ENCODE results near the gene TULP3. TPM values are rescaled to one million over a fixed set of nuclear protein-coding genes. Genes with fewer than 3 reads are reported as not detected.
A peak's percentile ranks its signal among the peaks of the same experiment; 100 is the strongest.

The TULP3 gene
- polyA plus RNA-seq, 4 donors = 3.1 to 10.5 (median 5.5) TPM

GRCh38 chr12:2959505-2960389, 69.1 kb downstream of the TULP3 start:
- FAIRE-seq = no peak
- H3K4me1 ChIP-seq (ENCODE audit: control insufficient read depth in 3 of 3, insufficient read depth in 2 of 3, low read depth in 1 of 3, low read length in 2 of 3) = peaks cover 2 to 33% (median 11%) of the 10 kb centered on the region in 3 donors

GRCh38 chr12:2960390-2960956, 69.8 kb downstream of the TULP3 start:
- Histone ChIP-seq H3K9me3 (ENCODE audit: control insufficient read depth in 2 of 2, insufficient read depth in 1 of 2, low read depth in 1 of 2, low read length in 1 of 2) (no peaks in the 10 kb centered on the region), H3K27me3 (ENCODE audit: control insufficient read depth in 3 of 3, insufficient read depth in 3 of 3, low read length in 3 of 3) (peaks cover 0 to 8% (median 3%) of the 10 kb centered on the region in 3 donors), H3K36me3 (ENCODE audit: control insufficient read depth in 3 of 3, insufficient read depth in 2 of 3, low read depth in 1 of 3, low read length in 3 of 3) (no peaks in the 10 kb centered on the region), H3K27ac (ENCODE audit: low read depth in 1 of 3, low read length in 2 of 3) (peak overlapping the region in 1 of 3 donors; percentile 83), H3K4me1 (ENCODE audit: control insufficient read depth in 3 of 3, insufficient read depth in 2 of 3, low read depth in 1 of 3, low read length in 2 of 3) (peaks cover 2 to 33% (median 11%) of the 10 kb centered on the region in 3 donors), H3K4me3 (ENCODE audit: low read depth in 1 of 3, low read length in 3 of 3) (peak overlapping the region in 1 of 3 donors; percentile 50)
- DNase-seq (peak in 1 of 2 donors; percentile 16), FAIRE-seq (no peak)
- 26 to 44% (median 36%) methylated on average over 18 of the region's 18 CpGs for WGBS, 3 donors

More at GRCh38 chr12:2959505-2960389, 69.1 kb downstream of the TULP3 start:
- no peaks in the 10 kb centered on the region for H3K36me3 ChIP-seq (ENCODE audit: control insufficient read depth in 3 of 3, insufficient read depth in 2 of 3, low read depth in 1 of 3, low read length in 3 of 3)
- peak overlapping the region; percentile 32 to 69 (median 50) for H3K4me3 ChIP-seq (ENCODE audit: low read depth in 1 of 3, low read length in 3 of 3)
- peaks cover 0 to 8% (median 3%) of the 10 kb centered on the region in 3 donors for H3K27me3 ChIP-seq (ENCODE audit: control insufficient read depth in 3 of 3, insufficient read depth in 3 of 3, low read length in 3 of 3)
- WGBS, 3 donors = 2 to 5% (median 2%) methylated on average over 64 to 104 of the region's 104 CpGs
- H3K9me3 ChIP-seq (ENCODE audit: control insufficient read depth in 2 of 2, insufficient read depth in 1 of 2, low read depth in 1 of 2, low read length in 1 of 2) = no peaks in the 10 kb centered on the region
- H3K27ac ChIP-seq (ENCODE audit: low read depth in 1 of 3, low read length in 2 of 3) = peak overlapping the region in 2 of 3 donors; percentile 58 to 83
- peak; percentile 52 to 73 for DNase-seq

GRCh38 chr12:2960996-2961616, 70.4 kb downstream of the TULP3 start:
- peaks cover 0 to 8% (median 3%) of the 10 kb centered on the region in 3 donors for H3K27me3 ChIP-seq (ENCODE audit: control insufficient read depth in 3 of 3, insufficient read depth in 3 of 3, low read length in 3 of 3)

GRCh38 chr12:2961705-2962104, 71.0 kb downstream of the TULP3 start:
- no peak overlapping the region for H3K27ac ChIP-seq (ENCODE audit: low read depth in 1 of 3, low read length in 2 of 3)
- 71 to 90% (median 81%) methylated on average over 5 of the region's 5 CpGs for WGBS, 3 donors
- H3K4me1 ChIP-seq (ENCODE audit: control insufficient read depth in 3 of 3, insufficient read depth in 2 of 3, low read depth in 1 of 3, low read length in 2 of 3) = peaks cover 2 to 33% (median 11%) of the 10 kb centered on the region in 3 donors
- DNase-seq (no peak), FAIRE-seq (no peak)
- no peaks in the 10 kb centered on the region for H3K36me3 ChIP-seq (ENCODE audit: control insufficient read depth in 3 of 3, insufficient read depth in 2 of 3, low read depth in 1 of 3, low read length in 3 of 3)
- H3K9me3 ChIP-seq (ENCODE audit: control insufficient read depth in 2 of 2, insufficient read depth in 1 of 2, low read depth in 1 of 2, low read length in 1 of 2) = no peaks in the 10 kb centered on the region
- peaks cover 0 to 8% (median 3%) of the 10 kb centered on the region in 3 donors for H3K27me3 ChIP-seq (ENCODE audit: control insufficient read depth in 3 of 3, insufficient read depth in 3 of 3, low read length in 3 of 3)
- no peak overlapping the region for H3K4me3 ChIP-seq (ENCODE audit: low read depth in 1 of 3, low read length in 3 of 3)

More at GRCh38 chr12:2960996-2961616, 70.4 kb downstream of the TULP3 start:
- Histone ChIP-seq H3K4me1 (ENCODE audit: control insufficient read depth in 3 of 3, insufficient read depth in 2 of 3, low read depth in 1 of 3, low read length in 2 of 3) (peaks cover 2 to 33% (median 11%) of the 10 kb centered on the region in 3 donors), H3K36me3 (ENCODE audit: control insufficient read depth in 3 of 3, insufficient read depth in 2 of 3, low read depth in 1 of 3, low read length in 3 of 3) (no peaks in the 10 kb centered on the region), H3K27ac (ENCODE audit: low read depth in 1 of 3, low read length in 2 of 3) (peak overlapping the region in 1 of 3 donors; percentile 40), H3K9me3 (ENCODE audit: control insufficient read depth in 2 of 2, insufficient read depth in 1 of 2, low read depth in 1 of 2, low read length in 1 of 2) (no peaks in the 10 kb centered on the region), H3K4me3 (ENCODE audit: low read depth in 1 of 3, low read length in 3 of 3) (no peak overlapping the region)
- 61 to 65% (median 63%) methylated on average over 10 of the region's 10 CpGs for WGBS, 3 donors
- DNase-seq (no peak), FAIRE-seq (no peak)

GRCh38 chr12:2963154-2963759, 72.6 kb downstream of the TULP3 start:
- 50 to 55% (median 52%) methylated on average over 8 to 9 of the region's 9 CpGs for WGBS, 3 donors
- DNase-seq (peak; percentile 53 to 76), FAIRE-seq (no peak)
- H3K9me3 ChIP-seq (ENCODE audit: control insufficient read depth in 2 of 2, insufficient read depth in 1 of 2, low read depth in 1 of 2, low read length in 1 of 2) = no peaks in the 10 kb centered on the region
- peaks cover 2 to 19% (median 7%) of the 10 kb centered on the region in 3 donors for H3K4me1 ChIP-seq (ENCODE audit: control insufficient read depth in 3 of 3, insufficient read depth in 2 of 3, low read depth in 1 of 3, low read length in 2 of 3)
- no peak overlapping the region for H3K4me3 ChIP-seq (ENCODE audit: low read depth in 1 of 3, low read length in 3 of 3)
- H3K27ac ChIP-seq (ENCODE audit: low read depth in 1 of 3, low read length in 2 of 3) = peak overlapping the region in 1 of 3 donors; percentile 58
- no peaks in the 10 kb centered on the region for H3K36me3 ChIP-seq (ENCODE audit: control insufficient read depth in 3 of 3, insufficient read depth in 2 of 3, low read depth in 1 of 3, low read length in 3 of 3)
- peaks cover 0 to 8% (median 2%) of the 10 kb centered on the region in 3 donors for H3K27me3 ChIP-seq (ENCODE audit: control insufficient read depth in 3 of 3, insufficient read depth in 3 of 3, low read length in 3 of 3)

GRCh38 chr12:2963760-2964292, 73.1 kb downstream of the TULP3 start:
- no peak for DNase-seq
- 70 to 89% (median 71%) methylated on average over 14 to 15 of the region's 15 CpGs for WGBS, 3 donors

GRCh38 chr12:2967651-2968050, 77.0 kb downstream of the TULP3 start:
- no peaks in the 10 kb centered on the region for H3K27me3 ChIP-seq (ENCODE audit: control insufficient read depth in 3 of 3, insufficient read depth in 3 of 3, low read length in 3 of 3)
- H3K9me3 ChIP-seq (ENCODE audit: control insufficient read depth in 2 of 2, insufficient read depth in 1 of 2, low read depth in 1 of 2, low read length in 1 of 2) = no peaks in the 10 kb centered on the region
- FAIRE-seq (no peak), DNase-seq (peak; percentile 64 to 67)
- H3K4me1 ChIP-seq (ENCODE audit: control insufficient read depth in 3 of 3, insufficient read depth in 2 of 3, low read depth in 1 of 3, low read length in 2 of 3) = peaks cover 0 to 8% (median 0%) of the 10 kb centered on the region in 3 donors
- no peak overlapping the region for H3K27ac ChIP-seq (ENCODE audit: low read depth in 1 of 3, low read length in 2 of 3)
- H3K4me3 ChIP-seq (ENCODE audit: low read depth in 1 of 3, low read length in 3 of 3) = no peak overlapping the region
- H3K36me3 ChIP-seq (ENCODE audit: control insufficient read depth in 3 of 3, insufficient read depth in 2 of 3, low read depth in 1 of 3, low read length in 3 of 3) = no peaks in the 10 kb centered on the region
- 53 to 77% (median 65%) methylated on average over 2 of the region's 2 CpGs for WGBS, 3 donors

More at GRCh38 chr12:2963760-2964292, 73.1 kb downstream of the TULP3 start:
- H3K4me1 ChIP-seq (ENCODE audit: control insufficient read depth in 3 of 3, insufficient read depth in 2 of 3, low read depth in 1 of 3, low read length in 2 of 3) = peaks cover 2 to 15% (median 7%) of the 10 kb centered on the region in 3 donors
- no peak for FAIRE-seq
- peaks cover 0 to 8% (median 0%) of the 10 kb centered on the region in 3 donors for H3K27me3 ChIP-seq (ENCODE audit: control insufficient read depth in 3 of 3, insufficient read depth in 3 of 3, low read length in 3 of 3)
- peak overlapping the region in 1 of 3 donors; percentile 61 for H3K27ac ChIP-seq (ENCODE audit: low read depth in 1 of 3, low read length in 2 of 3)
- H3K4me3 ChIP-seq (ENCODE audit: low read depth in 1 of 3, low read length in 3 of 3) = no peak overlapping the region
- no peaks in the 10 kb centered on the region for H3K9me3 ChIP-seq (ENCODE audit: control insufficient read depth in 2 of 2, insufficient read depth in 1 of 2, low read depth in 1 of 2, low read length in 1 of 2)
- H3K36me3 ChIP-seq (ENCODE audit: control insufficient read depth in 3 of 3, insufficient read depth in 2 of 3, low read depth in 1 of 3, low read length in 3 of 3) = no peaks in the 10 kb centered on the region
